Measurements from ENCODE around the gene ERBB4.

ERBB4 gene

GRCh38 chr2:212007972-212008371 lies 530.6 kb downstream of the ERBB4 start:
- DNase-seq (ENCODE audit: low spot score), result no peak

- DNase-seq (ENCODE audit: low spot score), result peak; percentile 13
Measured at GRCh38 chr2:212005085-212005671, 533.4 kb downstream of the ERBB4 start.

- DNase-seq (ENCODE audit: low spot score), result no peak
Measured at GRCh38 chr2:212001325-212001724, 537.3 kb downstream of the ERBB4 start.

- no peak for DNase-seq (ENCODE audit: low spot score)
Measured at GRCh38 chr2:211996857-211997256, 541.7 kb downstream of the ERBB4 start.

- no peak for DNase-seq (ENCODE audit: low spot score)
Measured at GRCh38 chr2:211994806-211995205, 543.8 kb downstream of the ERBB4 start.

- no peak for DNase-seq (ENCODE audit: low spot score)
Measured at GRCh38 chr2:211990335-211990734, 548.3 kb downstream of the ERBB4 start.

- no peak for DNase-seq (ENCODE audit: low spot score)
Measured at GRCh38 chr2:211986313-211986712, 552.3 kb downstream of the ERBB4 start.

- no peak for DNase-seq (ENCODE audit: low spot score)
Measured at GRCh38 chr2:211985393-211985792, 553.2 kb downstream of the ERBB4 start.

- DNase-seq (ENCODE audit: low spot score), result no peak
Measured at GRCh38 chr2:211982162-211982561, 556.4 kb downstream of the ERBB4 start.

GRCh38 chr2:211981451-211981850 lies 557.2 kb downstream of the ERBB4 start:
- no peak for DNase-seq (ENCODE audit: low spot score)

- no peak for DNase-seq (ENCODE audit: low spot score)
Measured at GRCh38 chr2:211976076-211976475, 562.5 kb downstream of the ERBB4 start.

- no peak for DNase-seq (ENCODE audit: low spot score)
Measured at GRCh38 chr2:211967234-211967633, 571.4 kb downstream of the ERBB4 start.

- DNase-seq (ENCODE audit: low spot score), result no peak
Measured at GRCh38 chr2:211963969-211964368, 574.6 kb downstream of the ERBB4 start.

GRCh38 chr2:211957799-211958198 lies 580.8 kb downstream of the ERBB4 start:
- no peak for DNase-seq (ENCODE audit: low spot score)

- DNase-seq (ENCODE audit: low spot score), result no peak
Measured at GRCh38 chr2:211955648-211956047, 583.0 kb downstream of the ERBB4 start.

- no peak for DNase-seq (ENCODE audit: low spot score)
Measured at GRCh38 chr2:211948932-211949331, 589.7 kb downstream of the ERBB4 start.

- DNase-seq (ENCODE audit: low spot score), result no peak
Measured at GRCh38 chr2:211946960-211947359, 591.6 kb downstream of the ERBB4 start.

GRCh38 chr2:211944572-211944971 lies 594.0 kb downstream of the ERBB4 start:
- DNase-seq (ENCODE audit: low spot score), result no peak

GRCh38 chr2:211942153-211942552 lies 596.4 kb downstream of the ERBB4 start:
- no peak for DNase-seq (ENCODE audit: low spot score)

- no peak for DNase-seq (ENCODE audit: low spot score)
Measured at GRCh38 chr2:211941216-211941747, 597.3 kb downstream of the ERBB4 start.

- DNase-seq (ENCODE audit: low spot score), result no peak
Measured at GRCh38 chr2:211939177-211939576, 599.4 kb downstream of the ERBB4 start.

- no peak for DNase-seq (ENCODE audit: low spot score)
Measured at GRCh38 chr2:211934811-211935210, 603.8 kb downstream of the ERBB4 start.

- no peak for DNase-seq (ENCODE audit: low spot score)
Measured at GRCh38 chr2:211931314-211931713, 607.3 kb downstream of the ERBB4 start.

GRCh38 chr2:211930331-211930730 lies 608.3 kb downstream of the ERBB4 start:
- no peak for DNase-seq (ENCODE audit: low spot score)
